B cell (primary cell): Measurements from ENCODE around the gene ITGAE. TPM values are rescaled to one million over a fixed set of nuclear protein-coding genes. Genes with fewer than 3 reads are reported as not detected.

Source experiments
- ATAC-seq: fragments of 200-7000 bp; cut with Tn5 transposase; one replicate; pipeline ENCODE4 v1.10.0; 2021; ENCODE audit warnings: low read depth, mild to moderate bottlenecking, moderate number of reproducible peaks, moderate library complexity
- CTCF ChIA-PET: fragments of 350-600 bp; sonication (Branson Sonifier 250); formaldehyde crosslinking; loops from one replicate; lab custom pipeline; 2021; ENCODE audit warnings: antibody characterized with exemption, inconsistent platforms; lab: Charles Lee
- POLR2A ChIA-PET: fragments of 350-600 bp; sonication (Branson Sonifier 250); formaldehyde crosslinking; loops from one replicate; lab custom pipeline; 2021; ENCODE audit warnings: antibody characterized with exemption; lab: Charles Lee
- DNase-seq: peaks from one replicate; pipeline ENCODE4 v3.0.0; 2013
- H2AFZ ChIP-seq: 2 replicates; pipeline ENCODE4 v1.6.1; 2012; ENCODE audit warnings: mild to moderate bottlenecking, low read depth, low read length; ENCODE audit not compliant: insufficient read depth, poor library complexity, severe bottlenecking
- H3K27ac ChIP-seq, 2 donors: 1 replicate in 1 of 2; 2 replicates in 1 of 2; pipeline ENCODE4 v1.5.1; 2012 to 2013; ENCODE audit warnings: low read length in 2 of 2, mild to moderate bottlenecking in 2 of 2, moderate library complexity in 1 of 2
- H3K27me3 ChIP-seq, 4 experiments: fragments of 200-600 bp in 1 of 4; sonication (generic) in 1 of 4; replicated peaks in 1 of 4; 1 replicate in 2 of 4; 2 replicates in 2 of 4; pipeline versions ENCODE4 v1.6.1 to v1.7.0; 2013 to 2016; ENCODE audit warnings: low read length in 3 of 4, mild to moderate bottlenecking in 2 of 4, mixed read lengths in 1 of 4, moderate library complexity in 1 of 4; ENCODE audit not compliant: insufficient read depth in 4 of 4, control insufficient read depth in 3 of 4; ENCODE audit errors: control extremely low read depth in 1 of 4
- H3K36me3 ChIP-seq, 2 experiments: replicated peaks in 1 of 2; 1 replicate in 1 of 2; 2 replicates in 1 of 2; pipeline versions ENCODE4 v1.6.1 to v1.7.1; 2013; ENCODE audit warnings: low read length in 1 of 2; ENCODE audit not compliant: insufficient read depth in 2 of 2, control insufficient read depth in 1 of 2; ENCODE audit errors: control extremely low read depth in 1 of 2, extremely low read depth in 1 of 2
- H3K4me1 ChIP-seq, 2 donors: fragments of 200-600 bp in 1 of 2; sonication (generic) in 1 of 2; 1 replicate in 1 of 2; 2 replicates in 1 of 2; pipeline versions ENCODE4 v1.5.1 to v1.6.1; 2013 to 2017; ENCODE audit warnings: low read length in 2 of 2; ENCODE audit not compliant: control insufficient read depth in 2 of 2, insufficient read depth in 2 of 2
- H3K4me2 ChIP-seq: replicated peaks from 2 replicates; pipeline ENCODE3; 2012; ENCODE audit warnings: mild to moderate bottlenecking, low read depth, low read length; ENCODE audit not compliant: poor library complexity, severe bottlenecking
- H3K4me3 ChIP-seq, 5 experiments: fragments of 200-600 bp in 1 of 5; sonication (generic) in 1 of 5; 1 replicate in 3 of 5; 2 replicates in 2 of 5; pipeline versions ENCODE4 v1.5.1 to v1.7.0; 2011 to 2016; ENCODE audit warnings: low read length in 4 of 5, mild to moderate bottlenecking in 4 of 5, low read depth in 2 of 5, control low read depth in 1 of 5, moderate library complexity in 1 of 5; ENCODE audit not compliant: insufficient read depth in 1 of 5; ENCODE audit errors: control extremely low read depth in 1 of 5, extremely low read depth in 1 of 5
- H3K79me2 ChIP-seq: fragments of 200-600 bp; sonication (generic); one replicate; pipeline ENCODE4 v1.6.0; 2016; ENCODE audit warnings: low read length; ENCODE audit not compliant: control insufficient read depth, insufficient read depth
- H3K9ac ChIP-seq: fragments of 200-600 bp; sonication (generic); 2 replicates; pipeline ENCODE4 v1.6.1; 2017; ENCODE audit warnings: mild to moderate bottlenecking, low read length, moderate library complexity
- H3K9me3 ChIP-seq, 3 donors: one replicate each; pipeline versions ENCODE4 v1.6.1 to v1.7.1; 2013; ENCODE audit warnings: low read length in 2 of 3; ENCODE audit not compliant: control insufficient read depth in 2 of 3, insufficient read depth in 1 of 3; ENCODE audit errors: control extremely low read depth in 1 of 3
- H4K20me1 ChIP-seq: 2 replicates; pipeline ENCODE4 v1.6.0; 2012; ENCODE audit warnings: mild to moderate bottlenecking, low read length; ENCODE audit not compliant: insufficient read depth, control insufficient read depth, poor library complexity, severe bottlenecking
- H3K27ac Mint-ChIP-seq: one replicate; pipeline ENCODE4 v1.8.0; 2021; ENCODE audit warnings: mixed read lengths
- H3K27me3 Mint-ChIP-seq: one replicate; pipeline ENCODE4 v1.8.0; 2021; ENCODE audit warnings: mixed read lengths
- H3K4me1 Mint-ChIP-seq: one replicate; pipeline ENCODE4 v1.8.0; 2021; ENCODE audit warnings: mixed read lengths
- H3K4me3 Mint-ChIP-seq: one replicate; pipeline ENCODE4 v1.8.0; 2021; ENCODE audit warnings: mixed read lengths
- H3K9me3 Mint-ChIP-seq: one replicate; pipeline ENCODE4 v1.8.0; 2022; ENCODE audit warnings: mixed read lengths; ENCODE audit not compliant: insufficient read depth
- CTCF ChIP-seq: fragments of 200-600 bp; IDR thresholded peaks from one replicate; pipeline ENCODE4 v1.8.0; 2022; ENCODE audit warnings: antibody characterized with exemption, mild to moderate bottlenecking
- EZH2 ChIP-seq: IDR thresholded peaks from 2 replicates; pipeline ENCODE4 v1.6.1; 2012; ENCODE audit warnings: borderline replicate concordance, low read depth, mild to moderate bottlenecking, moderate library complexity, low read length; ENCODE audit not compliant: insufficient read depth, poor library complexity, severe bottlenecking
- whole genome bisulfite sequencing: methylation state at CpG from one replicate; pipeline ENCODE4 v1.1.5; 2013; ENCODE audit warnings: missing lambda C conversion rate; ENCODE audit not compliant: insufficient coverage; 5-methylcytosine and 5-hydroxymethylcytosine counted together
- intact Hi-C: fragments of 100-400 bp; cut with micrococcal nuclease; formaldehyde crosslinking; loops from one replicate; pipeline ENCODE4 v1.10.0; 2022
- polyA plus RNA-seq: library from polyadenylated mRNA; depleted of rRNA; stranded (reverse); fragments of >200 nt; gene quantifications from 2 replicates; pipeline ENCODE4 v1.2.3, GENCODE V29; 2012
- total RNA-seq, 2 donors: library from RNA; stranded (reverse); fragments of 120-200 nt in 1 of 2; gene quantifications; 1 replicate in 1 of 2; 2 replicates in 1 of 2; pipeline versions ENCODE4 v1.2.3 to v1.2.4, GENCODE V29; 2013 to 2022

ITGAE gene
- total and polyA plus RNA-seq, 2 donors (not counting 1 experiment from before 2014, with no cell fraction given), result 48.2 to 95.6 TPM

- Mint-ChIP-seq H3K27me3 (no peaks in the 10 kb centered on the region), H3K4me1 (peaks cover 58% of the 10 kb centered on the region), H3K27ac (peak overlapping the region; percentile 92), H3K9me3 (no peaks in the 10 kb centered on the region), H3K4me3 (peak overlapping the region; percentile 71)
- no peak overlapping the region for H2AFZ ChIP-seq
- H3K9me3 ChIP-seq, result no peaks in the 10 kb centered on the region
- no peaks in the 10 kb centered on the region for H3K79me2 ChIP-seq
- peak; percentile 55 for ATAC-seq
- no peaks in the 10 kb centered on the region for H3K27me3 ChIP-seq
- H3K9ac ChIP-seq, result no peak overlapping the region
- peak overlapping the region; percentile 33 to 51 for H3K27ac ChIP-seq
- H3K4me2 ChIP-seq, result peak overlapping the region; percentile 44
- CTCF ChIA-PET, result interaction anchor here (1.0 kb wide), 1 partner anchor 61 kb away, joined by 5 read pairs; no protein-coding TSS in a partner anchor
- POLR2A ChIA-PET, result no interaction called here
- peak; percentile 68 for DNase-seq
- H3K4me1 ChIP-seq, result peaks cover 14 to 48% of the 10 kb centered on the region in 2 donors
- H3K4me3 ChIP-seq, result no peak overlapping the region
- whole genome bisulfite sequencing, result 76% methylated on average over 10 of the region's 15 CpGs
- H4K20me1 ChIP-seq, result no peaks in the 10 kb centered on the region
- H3K36me3 ChIP-seq, result no peaks in the 10 kb centered on the region
- intact Hi-C loops, result loop anchor here (1.0 kb wide), 1 partner anchor 20 kb away; no protein-coding TSS in a partner anchor
- TF ChIP-seq CTCF (no peak), EZH2 (no peak)
Observed at GRCh38 chr17:3798273-3799180, 2.5 kb downstream of the ITGAE start.

- Histone ChIP-seq H3K4me2 (no peak overlapping the region), H3K9me3 (no peaks in the 10 kb centered on the region), H3K4me3 (no peak overlapping the region), H3K36me3 (no peaks in the 10 kb centered on the region), H3K4me1 (peaks cover 14 to 47% of the 10 kb centered on the region in 2 donors), H3K27ac (no peak overlapping the region), H2AFZ (no peak overlapping the region), H3K9ac (no peak overlapping the region), H4K20me1 (no peaks in the 10 kb centered on the region), H3K27me3 (no peaks in the 10 kb centered on the region), H3K79me2 (no peaks in the 10 kb centered on the region)
- WGBS, result 60% methylated on average over 8 of the region's 9 CpGs
- ATAC-seq (peak; percentile 25), DNase-seq (no peak)
- Mint-ChIP-seq H3K27ac (peak overlapping the region; percentile 86), H3K4me1 (peaks cover 46% of the 10 kb centered on the region), H3K9me3 (no peaks in the 10 kb centered on the region), H3K4me3 (peak overlapping the region; percentile 61), H3K27me3 (no peaks in the 10 kb centered on the region)
- ChIA-PET CTCF (interaction anchor here (0.9 to 1.6 kb wide), 3 partner anchors 14 to 42 kb away, joined by 3 to 5 read pairs (median 3); no protein-coding TSS in a partner anchor), POLR2A (interaction anchor here (0.5 to 2.2 kb wide), 9 partner anchors 10 to 103 kb away, joined by 3 to 7 read pairs (median 4); no protein-coding TSS in a partner anchor)
- TF ChIP-seq CTCF, result no peak
- no peak for TF ChIP-seq EZH2
- intact Hi-C loops, result loop anchor here (1.0 kb wide), 1 partner anchor 31 kb away; no protein-coding TSS in a partner anchor
Observed at GRCh38 chr17:3796822-3797170, 4.2 kb downstream of the ITGAE start.
